Germinal center (tissue), 1 donor: Measurements from ENCODE around the gene TNS3.
A peak's percentile ranks its signal among the peaks of the same experiment; 100 is the strongest.
"Not testable (repeated sequence)": the region's sequence is repeated elsewhere in the genome, so short reads cannot be mapped to it uniquely, and the experiment has no call there.

Experiments used
- DNase-seq: peaks from one replicate; pipeline ENCODE4 v3.0.0; 2012; ENCODE audit warnings: mixed read lengths, low spot score

The TNS3 gene

DNA sequence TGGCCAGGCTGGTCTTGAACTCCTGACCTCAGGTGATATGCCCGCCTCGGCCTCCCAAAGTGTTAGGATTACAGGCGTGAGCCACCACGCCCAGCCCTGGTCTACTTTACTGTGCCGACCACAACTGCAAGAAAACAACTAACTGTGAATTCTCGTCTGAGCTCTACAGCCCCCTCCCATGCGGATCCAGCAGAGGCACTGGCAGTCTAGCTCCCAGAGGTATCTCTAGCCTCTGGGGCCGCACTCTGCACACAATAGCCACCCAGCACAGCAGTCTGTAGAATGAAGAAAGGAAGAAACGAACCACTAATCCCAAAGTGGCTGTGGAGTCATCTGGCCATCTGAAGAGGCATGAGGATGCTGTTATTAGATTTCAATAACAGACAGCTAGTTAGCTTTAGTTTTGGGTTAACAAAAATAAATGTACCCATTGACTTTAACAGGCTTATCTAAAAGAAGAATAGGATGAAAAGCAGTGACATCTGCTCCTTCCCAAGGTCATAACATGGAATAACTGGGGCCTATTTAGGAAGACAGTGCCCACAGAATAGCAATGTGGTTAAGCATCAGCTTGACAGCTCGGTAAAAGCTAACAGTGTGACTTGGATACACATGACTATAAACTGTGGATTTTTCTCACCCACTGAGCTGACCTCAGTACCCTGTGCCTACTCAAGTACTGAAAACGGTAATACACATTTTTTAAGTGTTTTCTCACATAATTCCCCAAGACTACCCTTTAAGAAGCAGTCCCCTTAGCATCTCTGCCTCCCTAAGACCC lies 131.9 kb downstream of the TNS3 start:
- DNase-seq: no peak

DNA sequence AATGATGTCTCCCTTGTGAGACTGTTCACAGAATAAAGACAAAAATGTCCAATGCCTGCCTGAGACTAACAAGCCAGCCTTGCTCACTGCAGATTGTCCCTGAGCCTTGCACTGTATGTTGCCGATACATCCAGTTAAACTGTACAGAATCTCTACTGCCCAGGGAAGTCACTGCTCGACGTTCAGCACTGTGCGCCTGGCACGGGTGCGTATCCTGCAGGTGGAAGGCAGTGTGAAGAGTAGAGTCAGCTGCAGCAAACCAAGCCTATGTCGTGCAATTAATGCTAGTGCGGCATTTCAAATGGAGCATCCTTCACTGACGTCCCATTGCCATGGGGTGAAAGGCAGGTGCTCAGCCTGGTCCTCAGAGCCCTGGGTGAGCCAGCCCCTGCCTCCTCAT lies 132.9 kb downstream of the TNS3 start:
- no peak for DNase-seq

DNA sequence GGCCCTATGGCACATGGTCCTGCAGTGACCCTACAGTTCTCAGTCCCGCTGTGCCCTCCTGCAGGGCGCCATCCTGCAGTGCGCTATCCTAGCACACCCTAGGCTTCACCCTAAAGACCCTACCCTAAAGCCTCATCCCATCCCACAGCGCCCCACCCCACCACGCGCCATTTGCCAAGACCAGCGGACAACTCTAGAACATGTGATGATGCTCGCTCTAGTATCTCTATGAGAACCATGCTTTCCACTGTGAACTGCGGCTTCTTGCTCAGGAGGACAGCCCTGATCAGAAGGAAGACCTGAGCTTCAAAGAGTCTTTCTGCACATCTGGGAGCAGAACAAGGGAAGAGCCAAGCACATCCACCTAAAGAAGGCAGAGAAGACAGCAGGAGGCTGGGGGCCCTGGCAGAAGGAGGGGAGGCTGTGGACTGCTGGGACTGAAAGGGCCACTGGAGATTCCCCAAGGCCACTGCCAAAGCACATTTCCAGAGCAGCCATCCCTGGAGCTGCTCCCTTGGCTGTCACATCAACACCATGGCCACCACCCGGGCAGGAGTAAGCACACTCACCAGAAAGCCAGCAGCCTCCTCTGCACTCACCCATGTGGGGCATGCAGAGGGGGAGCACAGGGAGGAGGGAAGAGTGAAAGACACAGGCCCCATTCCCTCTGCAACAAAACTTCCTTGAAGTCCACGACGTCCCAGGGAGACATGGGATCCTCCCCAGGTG lies 134.1 kb downstream of the TNS3 start:
- no peak for DNase-seq

DNA sequence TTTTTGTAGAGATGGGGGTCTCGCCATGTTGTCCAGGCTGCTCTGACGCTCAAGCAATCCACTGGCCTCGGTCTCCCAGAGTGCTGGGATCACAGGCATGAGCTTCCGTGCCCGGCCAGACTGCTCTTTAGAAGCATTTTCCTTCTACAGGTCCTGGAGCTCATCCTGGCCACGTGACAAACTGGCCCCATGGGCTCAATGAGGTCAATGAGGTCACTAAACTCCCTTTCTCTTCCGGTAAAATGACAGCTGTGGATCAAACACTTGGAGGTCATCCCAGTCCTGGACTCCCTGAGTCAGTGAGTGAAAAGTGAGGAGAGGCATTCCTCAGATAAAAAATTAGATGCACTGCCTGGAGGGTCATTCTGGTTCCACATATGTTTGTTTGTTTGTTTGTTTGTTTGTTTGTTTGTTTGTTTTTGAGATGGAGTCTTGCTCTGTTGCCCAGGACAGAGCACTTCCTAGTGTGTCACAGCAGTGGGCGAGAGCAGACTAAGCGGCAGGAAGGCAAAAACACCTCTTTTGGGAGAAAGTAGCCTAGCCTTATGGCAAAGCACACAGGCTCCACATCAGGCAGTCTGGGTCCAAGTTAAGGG lies 134.9 kb downstream of the TNS3 start:
- no peak for DNase-seq

DNA sequence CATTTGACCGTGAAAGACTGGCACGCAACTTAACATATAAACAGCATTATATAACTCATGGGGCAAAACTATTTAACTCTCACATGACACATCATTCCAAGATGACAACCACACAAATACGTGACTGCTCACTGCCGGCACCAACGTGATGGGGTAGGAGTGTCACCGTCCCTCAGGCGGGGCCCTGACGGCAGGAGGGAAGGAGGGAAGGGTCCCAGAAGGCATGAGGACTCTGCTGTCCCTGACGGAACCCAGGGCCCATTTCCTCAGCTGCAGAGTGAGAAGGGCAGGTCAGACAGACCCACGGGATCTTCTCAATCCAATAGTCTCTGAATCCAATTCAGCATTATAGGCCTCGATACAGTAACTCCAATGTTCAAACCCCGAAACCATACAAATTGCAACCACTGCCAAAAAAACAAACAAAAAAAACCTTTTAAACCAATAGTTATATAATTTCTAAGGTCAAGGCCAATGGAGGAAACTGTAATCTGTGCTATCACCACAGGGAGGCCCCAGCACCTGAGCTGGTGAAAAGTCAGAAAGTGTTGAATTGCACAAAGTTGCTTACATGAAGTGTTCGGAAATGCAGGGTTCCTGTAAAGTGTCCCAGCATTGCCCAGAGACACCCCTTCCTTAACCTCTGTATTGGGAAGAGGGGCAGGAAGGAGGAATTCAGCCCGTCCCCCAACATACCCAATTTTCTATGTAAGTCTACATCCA lies 137.4 kb downstream of the TNS3 start:
- DNase-seq: peak; percentile 35

DNA sequence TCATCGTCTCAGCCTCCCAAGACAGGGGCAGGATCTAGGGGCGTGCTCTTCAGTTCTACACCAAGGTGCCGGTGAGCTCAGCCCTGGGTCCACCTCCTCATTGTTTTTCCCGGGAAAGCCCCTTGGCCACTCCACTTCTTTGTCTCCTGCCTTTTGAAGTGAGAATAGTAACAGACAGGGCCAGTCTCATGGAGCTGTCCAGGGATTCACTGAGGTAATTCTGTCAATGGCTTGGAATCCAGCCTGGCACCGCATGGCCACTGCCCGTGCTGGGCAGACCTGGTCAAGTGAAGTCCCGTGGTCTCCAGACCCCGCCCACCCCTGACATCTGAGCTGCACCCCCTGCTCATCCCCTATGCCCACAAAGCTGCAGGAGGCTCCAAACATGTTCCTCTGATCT lies 138.9 kb downstream of the TNS3 start:
- DNase-seq: no peak

DNA sequence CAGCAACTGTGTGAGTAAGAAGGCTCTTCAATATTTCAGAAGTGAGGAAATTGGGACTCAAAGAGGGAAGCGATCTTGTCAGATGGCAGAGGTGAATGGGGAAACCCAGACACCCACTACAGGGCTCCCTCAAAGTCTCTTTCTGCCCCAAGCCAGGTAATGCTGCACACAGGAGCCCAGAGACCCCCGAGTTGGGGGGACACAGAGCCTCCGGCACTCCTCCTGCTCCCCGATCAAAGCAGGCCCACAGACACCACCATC lies 139.4 kb downstream of the TNS3 start:
- no peak for DNase-seq

DNA sequence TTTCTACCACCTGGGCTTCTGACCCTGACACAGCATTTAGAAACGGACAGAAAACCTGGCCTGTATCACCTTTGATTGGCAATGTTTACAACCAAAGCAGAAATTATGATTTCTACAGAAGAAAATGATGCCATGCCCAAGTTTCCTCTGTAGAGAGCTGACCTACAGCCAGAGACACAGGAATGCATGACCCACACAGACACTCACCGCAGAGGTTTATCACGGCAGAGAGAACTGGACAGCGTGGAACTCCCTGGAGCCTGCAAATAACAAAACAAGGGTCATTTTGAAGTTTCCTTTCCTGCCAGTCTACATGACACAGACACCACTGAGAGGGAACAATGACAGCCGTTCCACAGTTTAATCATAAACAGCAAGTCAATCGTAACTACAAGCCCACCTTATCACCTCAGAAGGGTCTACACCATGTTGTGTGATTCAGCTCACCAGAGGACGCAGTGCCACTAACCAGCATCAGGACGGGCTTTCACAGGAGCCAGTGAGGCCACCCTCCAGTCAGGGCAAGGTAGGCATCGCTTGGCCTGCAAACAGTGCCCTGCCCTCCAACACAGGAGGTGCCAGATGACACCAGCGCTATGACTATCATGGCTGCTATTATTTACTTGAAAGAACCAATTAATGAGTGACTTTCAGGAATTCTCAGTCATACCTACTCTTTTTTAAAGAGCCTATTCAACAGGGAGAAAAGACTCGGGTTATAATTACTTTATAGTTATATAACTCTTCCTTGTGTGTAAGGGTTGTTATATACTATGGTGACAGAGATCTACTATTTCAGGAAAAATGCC lies 139.9 kb downstream of the TNS3 start:
- DNase-seq: no peak

DNA sequence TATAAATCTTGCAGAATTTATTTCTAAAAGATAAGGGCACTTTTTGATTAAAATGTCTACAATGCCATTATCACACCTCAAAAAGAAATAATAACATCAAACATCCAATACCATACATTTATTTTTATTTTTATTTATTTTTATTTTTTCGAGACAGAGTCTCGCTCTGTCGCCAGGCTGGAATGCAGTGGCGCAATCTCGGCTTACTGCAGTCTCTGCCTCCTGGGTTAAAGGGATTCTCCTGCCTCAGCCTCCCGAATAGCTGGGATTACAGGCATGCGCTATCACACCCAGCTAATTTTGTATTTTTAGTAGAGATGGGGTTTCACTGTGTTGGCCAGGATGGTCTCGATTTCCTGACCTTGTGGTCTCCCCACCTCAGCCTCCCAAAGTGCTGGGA lies 140.9 kb downstream of the TNS3 start:
- not testable (repeated sequence) for DNase-seq

DNA sequence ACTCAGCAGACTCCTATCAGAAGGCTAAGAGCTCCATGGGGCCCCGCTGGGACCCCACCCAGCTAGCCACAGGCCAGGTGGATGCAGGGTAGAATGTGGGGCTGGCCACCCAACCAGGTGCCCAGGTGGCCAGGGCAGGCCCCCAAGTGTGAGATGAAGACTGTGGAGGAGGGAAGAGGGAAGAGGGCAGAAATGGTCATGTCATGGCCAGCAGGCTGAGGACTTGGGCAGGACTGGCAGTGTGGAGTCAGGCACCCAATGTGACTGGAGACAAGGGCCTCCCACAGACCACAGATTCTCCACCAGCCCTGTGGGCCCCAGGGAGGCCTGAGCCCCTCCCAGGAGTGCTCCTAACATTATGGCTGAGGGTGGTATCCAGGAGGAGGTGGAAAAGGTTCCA lies 141.6 kb downstream of the TNS3 start:
- no peak for DNase-seq

DNA sequence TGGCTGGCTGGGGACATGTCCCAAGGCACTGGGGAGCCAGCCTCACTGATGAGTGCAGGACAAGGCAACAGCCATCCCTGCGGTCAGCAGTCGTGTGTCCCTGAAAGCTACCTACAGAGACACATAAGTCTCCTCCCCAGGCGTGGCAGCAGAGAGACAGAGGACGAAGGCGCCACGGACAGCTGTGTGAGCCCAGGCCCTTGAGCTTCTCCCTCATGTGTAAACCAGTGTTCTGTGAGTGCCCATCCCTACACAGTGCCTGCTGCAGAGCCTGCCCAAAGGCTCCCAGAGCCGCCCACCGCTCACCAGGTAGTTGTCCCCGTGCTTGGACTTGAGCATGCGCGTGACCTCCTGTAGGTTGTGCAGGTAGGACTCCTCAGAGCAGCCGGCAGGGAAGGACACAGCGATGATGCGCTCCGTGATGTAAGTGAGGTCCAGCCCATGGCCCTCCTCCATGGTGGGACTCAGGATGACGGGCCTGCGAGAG lies 142.7 kb downstream of the TNS3 start:
- DNase-seq: no peak

DNA sequence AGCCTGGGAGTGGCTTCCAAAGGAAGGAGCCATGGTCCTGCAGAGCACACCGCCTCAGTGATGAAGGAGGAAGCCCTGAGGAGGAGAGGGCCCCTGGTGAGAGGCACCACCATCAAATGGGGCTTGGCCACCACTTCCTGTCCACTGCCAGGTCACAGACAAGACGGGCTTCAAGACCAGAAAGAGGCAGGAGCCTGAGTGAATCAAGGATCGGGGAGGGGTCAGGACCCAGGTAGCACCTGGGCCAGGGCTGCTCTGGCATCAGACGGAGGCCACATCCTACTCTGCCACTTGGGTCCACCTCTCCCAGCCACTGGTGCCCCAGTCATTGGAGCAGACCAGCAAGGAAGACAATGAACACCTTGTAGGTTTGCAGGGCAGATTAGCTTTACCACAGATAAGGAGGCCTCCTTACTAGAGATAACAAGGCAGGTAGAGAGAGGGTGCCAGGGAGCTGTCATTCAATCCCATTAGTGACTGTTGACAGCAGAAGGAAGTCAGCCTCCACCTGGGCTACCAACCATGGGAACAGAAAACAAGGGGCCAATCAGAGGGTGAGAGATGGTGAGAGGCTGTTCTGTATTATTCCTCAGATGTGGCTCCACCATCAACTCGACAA lies 143.4 kb downstream of the TNS3 start:
- no peak for DNase-seq

DNA sequence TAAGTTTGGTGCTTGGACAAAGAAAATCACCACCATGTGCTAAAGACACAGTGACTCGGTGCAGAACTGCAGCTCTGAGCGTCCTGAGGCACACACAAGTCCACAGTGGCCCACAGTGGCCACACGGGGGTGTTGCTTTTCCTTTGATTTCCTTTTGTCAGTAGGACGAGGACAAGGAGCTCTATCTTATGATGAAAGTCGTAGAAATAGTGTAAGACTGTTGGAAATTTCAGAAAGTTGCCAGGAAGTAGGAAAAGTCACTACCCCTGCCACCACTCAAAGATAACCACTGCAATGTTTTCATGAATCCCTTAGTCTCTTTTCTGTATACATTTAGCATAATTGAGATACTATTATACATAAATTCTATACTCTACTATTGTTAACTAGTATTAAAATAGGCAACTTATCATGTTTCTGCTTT lies 146.0 kb downstream of the TNS3 start:
- DNase-seq: no peak

DNA sequence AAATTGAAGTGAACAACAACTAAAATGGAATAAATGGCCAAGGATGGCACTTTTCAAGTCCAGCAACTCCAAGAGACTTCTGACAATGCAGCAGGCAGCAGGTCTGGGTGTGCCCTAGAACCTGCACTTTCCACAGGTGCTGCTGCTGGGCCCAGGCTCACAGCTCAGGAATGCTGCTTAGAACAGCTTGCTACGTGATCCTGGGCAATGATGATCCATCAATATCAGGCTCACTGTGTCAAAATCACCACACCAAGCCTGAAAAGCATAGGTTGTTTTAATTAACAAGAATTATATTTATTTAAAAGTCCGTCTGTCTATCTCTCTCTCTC lies 148.4 kb downstream of the TNS3 start:
- no peak for DNase-seq

DNA sequence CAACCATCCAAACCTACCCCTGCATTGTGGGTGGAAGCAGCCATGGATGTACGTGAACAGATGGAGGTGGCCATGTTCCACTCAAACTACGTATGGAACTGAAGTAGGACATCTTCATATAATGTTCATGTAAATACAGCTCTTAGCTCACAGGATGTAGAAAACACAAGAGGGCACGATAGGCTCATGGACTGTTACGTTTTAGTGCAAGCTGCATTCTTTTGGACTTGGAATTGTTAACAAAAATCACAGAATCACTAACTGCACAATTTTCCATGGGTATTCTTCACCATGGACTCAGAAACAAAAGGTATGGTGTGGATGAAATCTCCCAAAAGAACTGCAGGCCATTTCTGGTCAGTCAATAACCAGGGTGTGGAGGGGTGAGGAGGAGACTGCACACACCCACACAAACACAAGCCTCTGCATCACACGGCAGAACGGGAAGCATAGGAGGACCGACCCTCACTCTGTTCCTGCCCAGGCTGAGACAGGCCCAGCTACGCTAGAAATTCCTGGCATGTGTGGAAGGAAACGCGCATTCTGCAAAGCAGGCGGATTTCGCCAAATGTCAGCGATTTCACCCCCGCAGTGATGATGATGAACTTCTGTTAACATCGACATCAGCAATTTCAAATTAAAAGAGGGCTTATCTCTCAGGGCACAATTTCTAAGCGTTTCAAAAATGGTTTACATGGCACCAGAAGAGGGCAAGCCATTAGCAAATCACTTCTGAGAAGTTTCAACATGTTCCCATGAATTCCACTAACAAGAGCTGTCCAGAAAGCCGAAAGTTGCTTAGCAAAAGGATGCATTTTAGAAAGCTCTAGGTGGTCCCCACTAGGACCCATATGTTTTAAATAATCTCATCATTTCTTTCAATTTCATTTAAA lies 149.0 kb downstream of the TNS3 start:
- DNase-seq: no peak

DNA sequence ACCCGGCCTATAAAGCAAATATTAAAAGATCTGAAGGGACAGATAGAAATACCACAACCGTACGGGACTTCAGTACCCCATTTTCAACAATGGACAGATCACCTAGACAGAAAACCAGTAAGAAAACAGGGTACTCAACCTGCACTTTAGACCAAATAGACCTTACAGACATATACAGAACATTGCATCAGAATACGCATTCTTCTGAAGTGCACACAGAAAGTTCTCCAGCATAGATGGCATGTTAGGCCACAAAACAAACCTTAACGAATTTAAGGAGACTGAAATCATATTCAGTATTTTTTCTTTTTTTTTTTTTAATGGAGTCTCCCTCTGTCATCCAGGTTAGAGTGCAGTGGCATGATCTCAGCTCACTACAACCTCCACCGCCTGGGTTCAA lies 151.5 kb downstream of the TNS3 start:
- no peak for DNase-seq

DNA sequence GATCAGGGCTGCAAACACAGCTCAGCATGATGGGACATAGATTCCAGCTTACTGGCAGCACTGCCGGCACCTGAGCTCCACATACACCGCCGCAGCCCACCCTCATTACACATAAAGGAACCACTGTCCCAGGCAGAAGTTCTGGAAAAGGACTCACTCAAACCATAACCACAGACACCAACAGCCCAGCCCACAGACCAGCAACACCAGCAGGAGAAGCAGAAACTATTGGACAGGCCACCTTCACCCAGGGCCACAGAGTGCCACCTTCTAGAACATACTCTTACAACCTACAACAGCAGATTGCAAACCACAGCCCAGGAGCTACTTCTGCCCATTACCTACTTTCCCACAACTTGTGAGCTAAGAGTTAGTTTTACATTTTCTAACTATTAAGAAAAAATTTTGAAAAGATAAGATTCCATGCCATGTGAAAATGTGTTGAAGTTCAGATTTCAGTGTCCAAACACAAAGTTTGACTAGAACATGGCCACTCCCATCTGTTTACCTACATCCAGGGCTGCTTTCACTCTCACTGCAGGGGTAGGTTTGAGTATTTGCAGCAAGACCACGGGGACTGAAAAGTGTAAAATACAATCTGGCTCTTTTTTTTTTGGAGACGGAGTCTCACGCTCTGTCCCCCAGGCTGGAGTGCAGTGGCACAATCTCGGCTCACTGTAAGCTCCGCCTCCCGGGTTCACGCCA lies 153.0 kb downstream of the TNS3 start:
- DNase-seq: no peak

DNA sequence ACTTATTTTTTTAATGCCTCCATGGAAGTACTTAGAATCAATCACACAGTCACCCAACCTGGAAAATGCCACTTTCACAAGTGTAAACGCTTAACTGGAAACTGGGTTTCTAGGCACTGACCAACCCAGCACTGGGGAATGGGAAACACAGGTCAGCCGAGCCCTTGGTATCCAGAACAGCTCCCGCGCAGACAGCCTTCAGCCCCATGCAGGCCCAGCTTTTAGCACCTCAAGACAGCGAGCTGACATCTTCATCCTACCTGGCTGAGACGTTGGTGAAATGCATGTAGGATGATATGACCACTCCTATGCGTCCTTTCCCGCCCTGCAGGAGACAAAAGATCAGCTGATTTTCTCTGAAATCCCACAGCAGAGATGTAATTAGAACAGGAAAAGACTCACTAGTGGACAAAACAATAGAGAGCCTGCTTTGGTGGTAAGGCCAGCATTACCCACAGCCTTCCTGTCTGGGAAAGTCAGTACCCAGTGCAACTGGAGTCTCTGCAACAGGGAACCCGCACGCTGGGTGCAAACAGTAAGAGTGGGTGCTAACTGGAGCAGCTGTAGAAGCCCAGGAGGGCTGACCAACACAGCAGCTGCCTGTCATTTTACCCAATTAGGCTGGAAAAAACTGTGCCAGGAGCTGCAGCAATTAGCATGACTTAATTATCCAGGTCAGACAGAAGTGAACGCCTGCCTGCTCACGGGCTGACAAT lies 153.7 kb downstream of the TNS3 start:
- DNase-seq: no peak

DNA sequence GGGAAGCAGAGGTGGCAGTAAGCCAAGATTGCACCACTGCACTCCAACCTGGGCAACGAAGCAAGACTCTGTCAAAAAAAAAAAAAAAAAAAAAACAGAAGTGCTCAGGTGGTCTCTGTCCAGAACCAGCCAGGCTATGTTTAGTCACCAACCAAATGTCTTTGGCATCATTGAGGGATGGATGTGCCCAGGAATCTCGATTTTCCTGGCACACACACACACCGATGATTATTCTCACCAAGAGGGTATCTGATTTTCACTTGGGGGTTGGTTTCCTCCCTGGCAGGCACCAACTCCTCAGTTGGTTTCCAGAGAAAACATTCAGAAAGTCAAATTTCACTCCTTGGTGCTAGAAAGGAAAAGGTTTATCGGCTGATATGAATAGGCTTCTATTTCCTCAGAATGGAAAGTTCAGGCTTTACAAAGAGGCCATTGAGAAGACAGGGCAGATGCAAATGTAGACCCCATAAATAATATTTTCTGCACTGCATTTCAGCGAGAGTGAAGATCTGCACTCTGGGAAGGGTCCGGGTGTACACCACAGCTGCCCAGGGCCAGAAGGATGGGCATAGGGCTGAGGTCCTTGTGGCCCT lies 154.8 kb downstream of the TNS3 start:
- no peak for DNase-seq
